Measurements from ENCODE around the gene RMDN3. TPM values are rescaled to one million over a fixed set of nuclear protein-coding genes. Genes with fewer than 3 reads are reported as not detected.

RMDN3 gene
- total and polyA plus RNA-seq, 9 of the 15 experiments (the other 6 are each of a cell fraction or from before 2014, with no cell fraction given) = 8.1 to 38.2 (median 25.9) TPM

DNA sequence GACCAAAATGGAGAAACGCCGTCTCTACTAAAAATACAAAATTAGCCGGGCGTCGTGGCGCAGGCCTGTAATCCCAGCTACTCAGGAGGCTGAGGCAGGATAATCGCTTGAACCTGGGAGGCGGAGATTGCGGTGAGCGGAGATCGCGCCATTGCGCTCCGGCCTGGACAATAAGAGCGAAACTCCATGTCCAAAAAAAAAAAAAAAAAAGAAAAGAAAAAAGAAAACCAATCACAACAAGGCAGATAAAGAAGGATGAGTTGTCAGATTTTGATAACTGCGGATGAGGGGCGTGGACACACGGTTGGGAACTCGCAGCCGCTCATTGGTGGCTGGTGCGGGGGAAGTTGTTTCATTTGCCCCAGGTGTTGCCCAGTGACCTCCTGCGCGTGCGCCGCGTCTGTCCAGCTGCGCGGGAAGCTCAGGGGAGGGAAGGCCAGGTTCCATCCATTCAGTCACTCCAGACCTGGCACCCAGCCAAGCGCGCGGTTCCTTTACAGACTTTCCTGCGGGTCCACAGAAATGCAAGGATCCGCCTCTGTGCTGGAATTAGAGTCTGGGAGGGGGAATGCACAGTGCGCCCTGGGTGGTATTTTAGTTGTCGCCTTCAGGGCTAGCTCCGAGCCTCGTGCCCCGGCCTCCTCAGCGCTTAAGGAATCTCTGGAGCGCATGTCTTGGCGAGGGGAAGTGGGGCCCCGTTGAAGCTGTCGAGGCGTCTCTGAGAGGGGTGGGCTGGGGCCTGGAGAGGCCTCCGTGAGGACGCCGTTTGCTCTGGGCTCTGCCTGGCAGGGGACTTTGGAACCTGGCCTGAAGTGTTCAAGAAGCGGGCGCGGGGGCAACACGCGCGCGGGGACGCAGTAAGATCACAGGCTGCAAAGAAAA lies 8.1 kb upstream of the RMDN3 start (continued):
- TF ChIP-seq, protein P1, sequence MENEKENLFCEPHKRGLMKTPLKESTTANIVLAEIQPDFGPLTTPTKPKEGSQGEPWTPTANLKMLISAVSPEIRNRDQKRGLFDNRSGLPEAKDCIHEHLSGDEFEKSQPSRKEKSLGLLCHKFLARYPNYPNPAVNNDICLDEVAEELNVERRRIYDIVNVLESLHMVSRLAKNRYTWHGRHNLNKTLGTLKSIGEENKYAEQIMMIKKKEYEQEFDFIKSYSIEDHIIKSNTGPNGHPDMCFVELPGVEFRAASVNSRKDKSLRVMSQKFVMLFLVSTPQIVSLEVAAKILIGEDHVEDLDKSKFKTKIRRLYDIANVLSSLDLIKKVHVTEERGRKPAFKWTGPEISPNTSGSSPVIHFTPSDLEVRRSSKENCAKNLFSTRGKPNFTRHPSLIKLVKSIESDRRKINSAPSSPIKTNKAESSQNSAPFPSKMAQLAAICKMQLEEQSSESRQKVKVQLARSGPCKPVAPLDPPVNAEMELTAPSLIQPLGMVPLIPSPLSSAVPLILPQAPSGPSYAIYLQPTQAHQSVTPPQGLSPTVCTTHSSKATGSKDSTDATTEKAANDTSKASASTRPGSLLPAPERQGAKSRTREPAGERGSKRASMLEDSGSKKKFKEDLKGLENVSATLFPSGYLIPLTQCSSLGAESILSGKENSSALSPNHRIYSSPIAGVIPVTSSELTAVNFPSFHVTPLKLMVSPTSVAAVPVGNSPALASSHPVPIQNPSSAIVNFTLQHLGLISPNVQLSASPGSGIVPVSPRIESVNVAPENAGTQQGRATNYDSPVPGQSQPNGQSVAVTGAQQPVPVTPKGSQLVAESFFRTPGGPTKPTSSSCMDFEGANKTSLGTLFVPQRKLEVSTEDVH (IDR thresholded peaks at IDR 0.05; ENCODE audit: low read depth, partially characterized antibody) = peak; percentile 74
- TF ChIP-seq RB1 (IDR thresholded peaks at IDR 0.05; ENCODE audit: low read depth) (peak; percentile 53; the same call in 1 of the 2 replicates), CBFA2T3 (IDR thresholded peaks at IDR 0.05) (peak; percentile 34; the same call in 1 of the 2 replicates), RAD21 (CRISPR knock-in tag; conservative IDR thresholded peaks at IDR 0.05 in 1 of 2, IDR thresholded peaks at IDR 0.05 in 1 of 2) (peak in 1 of 2 experiments; percentile 17; a peak in 1 of 4 replicates), MGA (IDR thresholded peaks at IDR 0.05) (peak; percentile 99), HOMEZ (CRISPR knock-in tag; IDR thresholded peaks at IDR 0.05) (0 out of 2 replicates have a peak, but pooled peaks have one; percentile 7), PCBP1 (IDR thresholded peaks at IDR 0.05; ENCODE audit: low read depth, low read length, poor library complexity, severe bottlenecking) (peak; percentile 19)

Measured in K562 (cell line).